WI38 (cell line): ENCODE measurements around the gene GLIPR1L1.

Experiments used
- H3K4me3 ChIP-seq: 2 replicates; pipeline ENCODE4 v1.5.1; 2011; ENCODE audit warnings: low read depth, mild to moderate bottlenecking, control low read depth, low read length
- TF ChIP-seq, protein P1 (sequence below): IDR thresholded peaks from 2 replicates; pipeline ENCODE4 v1.5.1; 2012; ENCODE audit warnings: low read depth, mild to moderate bottlenecking, control low read depth, low read length

Gene GLIPR1L1, protein sequence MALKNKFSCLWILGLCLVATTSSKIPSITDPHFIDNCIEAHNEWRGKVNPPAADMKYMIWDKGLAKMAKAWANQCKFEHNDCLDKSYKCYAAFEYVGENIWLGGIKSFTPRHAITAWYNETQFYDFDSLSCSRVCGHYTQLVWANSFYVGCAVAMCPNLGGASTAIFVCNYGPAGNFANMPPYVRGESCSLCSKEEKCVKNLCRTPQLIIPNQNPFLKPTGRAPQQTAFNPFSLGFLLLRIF

DNA sequence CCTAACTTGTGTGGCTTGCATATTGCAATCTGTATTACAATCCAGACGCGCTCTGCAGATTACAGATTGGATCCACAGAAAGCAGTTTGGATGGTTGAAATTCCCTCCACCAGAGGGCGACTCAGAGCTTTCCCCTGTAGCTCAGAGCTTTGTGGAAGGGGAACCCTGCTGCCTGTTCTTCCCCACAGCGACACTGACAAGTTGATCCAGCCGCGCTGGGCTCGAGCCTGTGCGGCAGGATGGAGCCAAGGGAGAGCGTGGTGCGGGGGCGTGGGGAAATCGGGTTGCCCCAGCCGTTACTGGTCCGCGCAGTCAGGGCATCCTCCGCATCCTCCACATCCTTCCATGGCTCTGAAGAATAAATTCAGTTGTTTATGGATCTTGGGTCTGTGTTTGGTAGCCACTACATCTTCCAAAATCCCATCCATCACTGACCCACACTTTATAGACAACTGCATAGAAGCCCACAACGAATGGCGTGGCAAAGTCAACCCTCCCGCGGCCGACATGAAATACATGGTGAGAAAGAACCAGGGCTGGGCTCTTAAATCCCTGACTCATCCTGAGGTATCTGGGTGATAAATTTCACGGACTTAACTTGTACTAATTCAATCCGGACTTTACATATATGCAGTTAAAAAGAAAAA, at the start of gene GLIPR1L1:
GLIPR1L1 (plus strand) TSS at position 287 of the 647 bp plus-strand sequence; CDS start at position 346, 59 bp downstream.
- H3K4me3 ChIP-seq = peak within 1 kb of the TSS; percentile 65
- TF ChIP-seq, protein P1, sequence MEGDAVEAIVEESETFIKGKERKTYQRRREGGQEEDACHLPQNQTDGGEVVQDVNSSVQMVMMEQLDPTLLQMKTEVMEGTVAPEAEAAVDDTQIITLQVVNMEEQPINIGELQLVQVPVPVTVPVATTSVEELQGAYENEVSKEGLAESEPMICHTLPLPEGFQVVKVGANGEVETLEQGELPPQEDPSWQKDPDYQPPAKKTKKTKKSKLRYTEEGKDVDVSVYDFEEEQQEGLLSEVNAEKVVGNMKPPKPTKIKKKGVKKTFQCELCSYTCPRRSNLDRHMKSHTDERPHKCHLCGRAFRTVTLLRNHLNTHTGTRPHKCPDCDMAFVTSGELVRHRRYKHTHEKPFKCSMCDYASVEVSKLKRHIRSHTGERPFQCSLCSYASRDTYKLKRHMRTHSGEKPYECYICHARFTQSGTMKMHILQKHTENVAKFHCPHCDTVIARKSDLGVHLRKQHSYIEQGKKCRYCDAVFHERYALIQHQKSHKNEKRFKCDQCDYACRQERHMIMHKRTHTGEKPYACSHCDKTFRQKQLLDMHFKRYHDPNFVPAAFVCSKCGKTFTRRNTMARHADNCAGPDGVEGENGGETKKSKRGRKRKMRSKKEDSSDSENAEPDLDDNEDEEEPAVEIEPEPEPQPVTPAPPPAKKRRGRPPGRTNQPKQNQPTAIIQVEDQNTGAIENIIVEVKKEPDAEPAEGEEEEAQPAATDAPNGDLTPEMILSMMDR = peak; percentile 60; the same call in 1 of the 2 replicates

DNA sequence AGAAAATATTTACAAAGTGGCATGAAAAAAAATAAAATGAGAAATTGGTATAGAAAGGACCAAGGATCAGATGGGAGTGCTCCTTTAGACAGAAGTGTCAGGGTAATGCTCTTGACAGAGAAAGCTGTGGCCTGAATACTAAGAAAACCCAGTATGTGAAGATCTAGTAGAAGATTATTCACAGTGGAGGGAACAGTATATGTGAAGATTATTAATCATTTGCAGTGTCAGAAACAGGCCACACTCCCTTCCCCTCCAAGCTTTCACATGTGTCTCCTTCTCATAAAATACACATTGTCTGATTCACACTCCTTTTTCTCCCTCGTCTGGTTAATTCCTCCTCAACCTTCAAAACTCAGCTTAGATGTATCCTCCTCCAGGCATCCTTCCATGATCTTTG, 45.6 kb upstream of the GLIPR1L1 start:
- TF ChIP-seq, protein P1 = no peak
- no peak overlapping the region for H3K4me3 ChIP-seq

DNA sequence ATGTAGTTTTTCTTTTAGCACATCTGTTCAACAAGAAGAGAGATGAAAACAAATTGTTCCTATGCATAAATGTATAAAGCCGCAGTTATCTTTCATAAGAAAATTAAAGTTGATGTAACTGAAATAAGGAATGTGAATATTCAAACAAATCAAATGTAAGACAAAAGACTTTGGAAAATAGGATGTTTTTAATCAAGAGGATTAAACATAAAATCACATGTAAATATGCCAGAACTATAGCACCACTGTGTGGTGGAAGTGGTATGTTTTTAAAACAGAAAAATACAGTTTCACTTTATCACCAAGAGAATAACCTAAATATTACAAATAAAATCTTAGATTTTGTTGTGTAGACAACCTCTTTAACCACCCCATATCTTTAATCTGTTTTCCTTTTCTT, 44.7 kb upstream of the GLIPR1L1 start:
- TF ChIP-seq, protein P1 = no peak

DNA sequence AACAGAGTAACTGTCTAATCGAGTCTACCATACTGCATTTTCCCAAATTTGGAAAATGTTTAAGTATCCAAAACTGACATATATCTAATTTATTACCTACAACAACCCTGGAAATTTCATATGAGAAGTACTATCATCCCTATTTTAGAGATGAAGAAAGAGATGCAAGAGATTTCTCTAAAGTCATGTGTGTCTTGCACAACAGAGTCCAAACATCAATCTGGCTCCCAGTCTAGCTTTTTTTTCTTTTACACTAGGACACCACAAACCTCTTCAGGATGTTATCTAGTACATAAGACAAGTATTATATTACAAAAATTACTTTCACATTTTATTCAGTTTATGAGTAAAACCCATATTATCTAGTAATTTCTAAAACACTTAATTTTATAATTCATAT, 43.5 kb upstream of the GLIPR1L1 start:
- TF ChIP-seq, protein P1 = no peak
- no peak overlapping the region for H3K4me3 ChIP-seq

More for the DNA sequence above, 44.7 kb upstream of the GLIPR1L1 start:
- no peak overlapping the region for H3K4me3 ChIP-seq

DNA sequence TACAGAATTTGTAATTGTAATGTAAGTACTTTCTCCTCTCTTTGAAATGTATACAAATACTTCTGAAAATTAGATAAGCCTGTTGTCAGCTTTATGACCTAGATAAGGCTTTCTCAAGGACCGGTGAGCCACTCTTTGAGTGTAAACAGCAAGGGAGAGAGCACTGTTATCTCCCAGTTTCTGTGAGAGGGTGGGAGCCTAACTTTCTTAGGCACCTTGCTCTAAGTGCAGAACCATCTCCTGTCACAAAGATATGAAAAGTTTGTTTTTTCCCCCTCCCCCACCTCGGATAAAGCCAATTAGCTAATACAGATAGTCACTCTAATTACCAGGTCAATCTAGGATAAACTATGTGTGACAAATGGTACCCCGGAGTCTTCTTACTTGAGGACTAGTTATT, 40.1 kb upstream of the GLIPR1L1 start:
- TF ChIP-seq, protein P1 = no peak
- H3K4me3 ChIP-seq = no peak overlapping the region

DNA sequence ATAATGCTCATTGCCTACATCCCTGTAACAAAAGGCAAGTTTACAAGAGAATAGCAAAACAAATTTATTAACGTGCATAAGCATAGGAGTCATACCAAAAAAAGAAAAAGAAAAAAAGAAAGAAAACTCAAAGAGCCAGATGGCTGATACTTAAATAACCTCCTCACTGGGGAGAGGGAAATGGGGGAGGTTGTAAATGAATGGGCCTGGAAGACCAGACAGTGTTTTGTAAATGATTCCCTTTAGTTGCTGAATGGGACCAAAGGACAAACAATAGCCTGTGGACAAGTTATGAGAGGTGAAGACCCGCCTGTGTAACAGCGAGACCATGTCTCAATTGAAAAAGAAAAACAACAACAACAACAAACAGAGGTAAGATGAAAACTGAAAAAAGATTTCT, 39.7 kb upstream of the GLIPR1L1 start:
- H3K4me3 ChIP-seq = no peak overlapping the region
- TF ChIP-seq, protein P1 = no peak

DNA sequence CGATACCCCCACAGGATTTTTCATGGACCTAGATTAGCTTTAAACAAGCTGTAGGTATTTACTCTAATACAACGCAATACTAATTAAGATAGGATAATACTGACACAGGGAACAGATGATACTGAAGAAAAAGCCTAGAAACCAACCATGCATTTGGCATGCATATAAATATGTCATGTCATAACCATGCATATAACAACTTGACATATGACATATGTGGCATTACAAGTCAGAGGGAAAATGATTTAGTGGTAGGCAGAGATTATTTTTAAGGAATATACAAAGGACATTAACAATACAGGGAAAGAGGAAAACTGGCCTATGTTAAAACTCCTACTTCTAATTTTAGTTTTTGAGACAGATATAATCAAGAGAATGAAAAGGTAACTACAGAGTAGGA, 32.2 kb upstream of the GLIPR1L1 start:
- TF ChIP-seq, protein P1 = no peak
- no peak overlapping the region for H3K4me3 ChIP-seq
